HEK293 (cell line): ENCODE results near the gene APOH.

Experiments used
- CTCF ChIA-PET: fragments of 350-600 bp; formaldehyde crosslinking; extraction: SDS; loops from one replicate; lab custom pipeline; 2021; ENCODE audit warnings: antibody characterized with exemption; lab: Yijun Ruan, JAX
- POLR2A ChIA-PET: fragments of 300-600 bp; formaldehyde crosslinking; extraction: SDS; loops from one replicate; lab custom pipeline; 2020; ENCODE audit warnings: antibody characterized with exemption, inconsistent platforms; lab: Yijun Ruan, JAX
- H3K27ac ChIP-seq: fragments of 200-500 bp; sonication (Bioruptor generic); 2 replicates; pipeline ENCODE4 v1.5.1; 2014; ENCODE audit warnings: low read depth, low read length, control low read depth, inconsistent platforms; ENCODE audit errors: extremely low read depth
- H3K36me3 ChIP-seq, 2 experiments: fragments of 200-500 bp in 1 of 2; sonication (Bioruptor generic) in 1 of 2; 1 replicate in 1 of 2; 2 replicates in 1 of 2; pipeline ENCODE4 v1.5.1; 2014 to 2017; ENCODE audit warnings: inconsistent platforms in 2 of 2, low read length in 2 of 2; ENCODE audit not compliant: control insufficient read depth in 2 of 2, insufficient read depth in 1 of 2
- H3K4me1 ChIP-seq: fragments of 200-500 bp; sonication (Bioruptor generic); 2 replicates; pipeline ENCODE4 v1.5.1; 2014; ENCODE audit warnings: mild to moderate bottlenecking, low read length, inconsistent platforms; ENCODE audit not compliant: control insufficient read depth, insufficient read depth
- H3K4me3 ChIP-seq: 2 replicates; pipeline ENCODE4 v1.5.1; 2011; ENCODE audit warnings: low read depth, mild to moderate bottlenecking, control low read depth, low read length, moderate library complexity
- H3K9me3 ChIP-seq: fragments of 200-500 bp; sonication (Bioruptor generic); 2 replicates; pipeline ENCODE4 v1.5.1; 2014; ENCODE audit warnings: low read depth, low read length, inconsistent platforms; ENCODE audit not compliant: control insufficient read depth, insufficient read depth
- GLI2 ChIP-seq: fragments of 450-650 bp; formaldehyde crosslinking; IDR thresholded peaks from 2 replicates; pipeline ENCODE4; 2017; ENCODE audit warnings: missing biosample characterization, missing genetic modification characterization, low read depth, borderline replicate concordance
- KLF1 ChIP-seq: fragments of 450-650 bp; formaldehyde crosslinking; IDR thresholded peaks from 2 replicates; pipeline ENCODE4 v1.5.1; 2016; ENCODE audit warnings: missing biosample characterization, missing genetic modification characterization
- KLF8 ChIP-seq: fragments of 450-650 bp; formaldehyde crosslinking; IDR thresholded peaks from 2 replicates; pipeline ENCODE4 v1.5.1; 2016; ENCODE audit warnings: missing biosample characterization, missing genetic modification characterization
- MZF1 ChIP-seq: fragments of 450-650 bp; formaldehyde crosslinking; IDR thresholded peaks from 2 replicates; pipeline ENCODE4 v1.5.1; 2017; ENCODE audit warnings: missing biosample characterization, missing genetic modification characterization, borderline replicate concordance
- PRDM2 ChIP-seq: fragments of 450-650 bp; formaldehyde crosslinking; IDR thresholded peaks from 2 replicates; pipeline ENCODE4 v1.5.1; 2016; ENCODE audit warnings: missing biosample characterization, missing genetic modification characterization, borderline replicate concordance
- SP3 ChIP-seq: fragments of 450-650 bp; formaldehyde crosslinking; IDR thresholded peaks from 2 replicates; pipeline ENCODE4 v1.5.1; 2016; ENCODE audit warnings: missing biosample characterization, missing genetic modification characterization
- WT1 ChIP-seq: fragments of 450-650 bp; formaldehyde crosslinking; IDR thresholded peaks from 2 replicates; pipeline ENCODE4 v1.5.1; 2016; ENCODE audit warnings: missing biosample characterization, missing genetic modification characterization
- YY1 ChIP-seq: fragments of 450-650 bp; formaldehyde crosslinking; IDR thresholded peaks from 2 replicates; pipeline ENCODE4 v1.5.1; 2018; ENCODE audit warnings: missing biosample characterization, missing genetic modification characterization
- ZNF138 ChIP-seq: fragments of 450-650 bp; formaldehyde crosslinking; IDR thresholded peaks from 2 replicates; pipeline ENCODE4 v1.5.1; 2016; ENCODE audit warnings: missing biosample characterization, missing genetic modification characterization, borderline replicate concordance
- ZNF184 ChIP-seq: fragments of 450-650 bp; IDR thresholded peaks from 2 replicates; pipeline ENCODE4 v1.5.1; 2018; ENCODE audit warnings: missing biosample characterization, mild to moderate bottlenecking, missing genetic modification characterization
- ZNF24 ChIP-seq: fragments of 450-650 bp; formaldehyde crosslinking; IDR thresholded peaks from 2 replicates; pipeline ENCODE4 v1.5.1; 2016; ENCODE audit warnings: missing biosample characterization, missing genetic modification characterization
- ZNF324 ChIP-seq: fragments of 450-650 bp; formaldehyde crosslinking; IDR thresholded peaks from 2 replicates; pipeline ENCODE4 v1.5.1; 2016; ENCODE audit warnings: missing biosample characterization, missing genetic modification characterization
- ZNF341 ChIP-seq: fragments of 450-650 bp; formaldehyde crosslinking; IDR thresholded peaks from 2 replicates; pipeline ENCODE4; 2016; ENCODE audit warnings: low read depth, missing biosample characterization, missing genetic modification characterization
- ZNF350 ChIP-seq: fragments of 450-650 bp; formaldehyde crosslinking; IDR thresholded peaks from 2 replicates; pipeline ENCODE4 v1.5.0; 2017; ENCODE audit warnings: missing biosample characterization, mild to moderate bottlenecking, missing genetic modification characterization
- ZNF362 ChIP-seq: fragments of 450-650 bp; formaldehyde crosslinking; IDR thresholded peaks from 2 replicates; pipeline ENCODE4 v1.5.1; 2016; ENCODE audit warnings: missing biosample characterization, missing genetic modification characterization
- ZNF48 ChIP-seq: fragments of 450-650 bp; formaldehyde crosslinking; IDR thresholded peaks from 2 replicates; pipeline ENCODE4 v1.5.1; 2016; ENCODE audit warnings: missing biosample characterization, missing genetic modification characterization
- ZNF488 ChIP-seq: fragments of 450-650 bp; formaldehyde crosslinking; IDR thresholded peaks from 2 replicates; pipeline ENCODE4 v1.5.1; 2016; ENCODE audit warnings: missing biosample characterization, missing genetic modification characterization
- ZNF501 ChIP-seq: fragments of 450-650 bp; formaldehyde crosslinking; IDR thresholded peaks from 2 replicates; pipeline ENCODE4 v1.5.1; 2016; ENCODE audit warnings: missing biosample characterization, missing genetic modification characterization
- ZNF513 ChIP-seq: fragments of 450-650 bp; IDR thresholded peaks from 2 replicates; pipeline ENCODE4 v1.5.1; 2018; ENCODE audit warnings: missing biosample characterization, missing genetic modification characterization
- ZNF544 ChIP-seq: fragments of 450-650 bp; formaldehyde crosslinking; IDR thresholded peaks from 2 replicates; pipeline ENCODE4 v1.5.0; 2017; ENCODE audit warnings: missing biosample characterization, missing genetic modification characterization
- ZNF654 ChIP-seq: fragments of 450-650 bp; formaldehyde crosslinking; IDR thresholded peaks from 2 replicates; pipeline ENCODE4 v1.5.1; 2016; ENCODE audit warnings: low read depth, missing biosample characterization, missing genetic modification characterization
- ZNF830 ChIP-seq: fragments of 450-650 bp; IDR thresholded peaks from 2 replicates; pipeline ENCODE4 v1.5.0; 2018; ENCODE audit warnings: missing biosample characterization, missing genetic modification characterization, low read depth, mild to moderate bottlenecking, moderate library complexity

Gene APOH

GRCh38 chr17:66240630-66241029 is 11.4 kb upstream of the APOH start:
- ChIA-PET CTCF (interaction anchor here (0.6 to 0.7 kb wide), 3 partner anchors 36 to 873 kb away, joined by 4 to 9 read pairs (median 7); no protein-coding TSS in a partner anchor), POLR2A (no interaction called here)
- H3K27ac ChIP-seq = no peak overlapping the region

GRCh38 chr17:66240013-66240412 is 10.8 kb upstream of the APOH start:
- ChIA-PET POLR2A (no interaction called here), CTCF (interaction anchor here (0.7 to 1.1 kb wide), 2 partner anchors 16 to 26 kb away, joined by 3 to 4 read pairs; no protein-coding TSS in a partner anchor)

More at GRCh38 chr17:66240630-66241029, 11.4 kb upstream of the APOH start:
- Histone ChIP-seq H3K4me1 (no peaks in the 10 kb centered on the region), H3K4me3 (no peak overlapping the region), H3K36me3 (no peaks in the 10 kb centered on the region), H3K9me3 (no peaks in the 10 kb centered on the region)
- TF ChIP-seq SP3 (tag by site-specific recombination) = 0 out of 2 replicates have a peak, but pooled peaks have one; percentile 21
- 0 out of 2 replicates have a peak, but pooled peaks have one; percentile 35 for TF ChIP-seq ZNF362 (tag by site-specific recombination)
- no peak for TF ChIP-seq ZNF350
- TF ChIP-seq, all 188 proteins: peak for 2

GRCh38 chr17:66235377-66235994 is 6.3 kb upstream of the APOH start:
- H3K4me1 ChIP-seq = no peaks in the 10 kb centered on the region
- ChIA-PET CTCF (no interaction called here), POLR2A (no interaction called here)
- no peaks in the 10 kb centered on the region for H3K9me3 ChIP-seq
- no peak overlapping the region for H3K27ac ChIP-seq
- no peak overlapping the region for H3K4me3 ChIP-seq
- no peaks in the 10 kb centered on the region for H3K36me3 ChIP-seq
- TF ChIP-seq ZNF138 (no peak), ZNF488 (tag by site-specific recombination) (no peak), ZNF654 (no peak), GLI2 (tag by site-specific recombination) (no peak), KLF8 (tag by site-specific recombination) (no peak), KLF1 (tag by site-specific recombination) (no peak), ZNF184 (tag by site-specific recombination) (no peak), ZNF544 (tag by site-specific recombination) (no peak), ZNF341 (tag by site-specific recombination) (no peak), ZNF513 (no peak), ZNF830 (tag by site-specific recombination) (no peak), ZNF48 (no peak), ZNF501 (tag by site-specific recombination) (no peak), YY1 (no peak), PRDM2 (no peak), WT1 (tag by site-specific recombination) (no peak), ZNF324 (tag by site-specific recombination) (no peak)

More at GRCh38 chr17:66240013-66240412, 10.8 kb upstream of the APOH start:
- H3K36me3 ChIP-seq = no peaks in the 10 kb centered on the region
- TF ChIP-seq MZF1 (tag by site-specific recombination) (no peak), ZNF24 (tag by site-specific recombination) (no peak)
- TF ChIP-seq, all 188 proteins: peak for 0
- Histone ChIP-seq H3K27ac (no peak overlapping the region), H3K4me3 (no peak overlapping the region), H3K9me3 (no peaks in the 10 kb centered on the region), H3K4me1 (no peaks in the 10 kb centered on the region)
